HG02970 (cell line): ENCODE measurements around the gene EEF1AKMT3.
"Not testable (repeated sequence)": the region's sequence is repeated elsewhere in the genome, so short reads cannot be mapped to it uniquely, and the experiment has no call there.

Source experiments
- ATAC-seq: cut with Tn5 transposase; IDR thresholded peaks from one replicate; pipeline ENCODE4 v1.9.1; 2021; ENCODE audit warnings: mild to moderate bottlenecking, moderate library complexity, moderate number of reproducible peaks; ENCODE audit not compliant: unreplicated experiment, low FRiP score

EEF1AKMT3 gene

DNA sequence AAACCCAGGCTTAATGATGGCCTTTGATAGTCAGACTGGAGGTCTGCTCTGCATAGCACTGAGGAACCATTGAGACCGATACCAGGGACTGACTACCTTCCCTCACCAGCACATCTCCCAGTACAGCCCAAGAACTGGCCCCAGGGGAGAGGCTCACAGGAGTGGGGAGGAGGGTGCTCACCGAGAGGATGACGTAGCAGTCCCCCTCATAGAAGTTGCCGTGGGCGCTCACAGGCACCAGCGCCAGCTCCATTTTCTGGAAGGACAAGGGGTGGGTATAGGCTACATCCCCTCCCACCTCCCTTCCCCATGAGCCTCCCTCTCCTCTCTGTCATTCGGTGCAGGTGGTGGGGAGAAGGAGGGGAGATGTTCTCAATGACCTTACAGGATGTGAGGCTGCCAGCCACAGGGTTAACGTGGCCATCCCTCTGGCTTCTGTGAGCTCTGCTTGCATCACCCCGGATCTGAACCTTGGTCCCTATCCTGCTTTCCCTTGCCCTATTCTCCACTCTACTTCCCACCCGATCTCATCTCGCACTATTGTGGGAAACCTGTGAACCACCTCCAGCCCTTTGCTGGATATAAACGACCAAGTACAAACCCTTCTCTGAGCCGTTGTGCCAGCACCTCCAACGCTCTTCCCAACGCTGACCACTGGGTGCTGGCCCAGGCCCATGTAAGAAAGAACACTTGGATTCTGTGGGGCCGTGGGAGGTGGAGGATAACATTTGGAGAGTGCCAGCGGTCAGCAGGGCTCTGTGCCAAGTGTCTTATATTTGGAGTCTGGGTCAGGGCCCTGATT is 41.8 kb downstream of the EEF1AKMT3 start:
- ATAC-seq = no peak

DNA sequence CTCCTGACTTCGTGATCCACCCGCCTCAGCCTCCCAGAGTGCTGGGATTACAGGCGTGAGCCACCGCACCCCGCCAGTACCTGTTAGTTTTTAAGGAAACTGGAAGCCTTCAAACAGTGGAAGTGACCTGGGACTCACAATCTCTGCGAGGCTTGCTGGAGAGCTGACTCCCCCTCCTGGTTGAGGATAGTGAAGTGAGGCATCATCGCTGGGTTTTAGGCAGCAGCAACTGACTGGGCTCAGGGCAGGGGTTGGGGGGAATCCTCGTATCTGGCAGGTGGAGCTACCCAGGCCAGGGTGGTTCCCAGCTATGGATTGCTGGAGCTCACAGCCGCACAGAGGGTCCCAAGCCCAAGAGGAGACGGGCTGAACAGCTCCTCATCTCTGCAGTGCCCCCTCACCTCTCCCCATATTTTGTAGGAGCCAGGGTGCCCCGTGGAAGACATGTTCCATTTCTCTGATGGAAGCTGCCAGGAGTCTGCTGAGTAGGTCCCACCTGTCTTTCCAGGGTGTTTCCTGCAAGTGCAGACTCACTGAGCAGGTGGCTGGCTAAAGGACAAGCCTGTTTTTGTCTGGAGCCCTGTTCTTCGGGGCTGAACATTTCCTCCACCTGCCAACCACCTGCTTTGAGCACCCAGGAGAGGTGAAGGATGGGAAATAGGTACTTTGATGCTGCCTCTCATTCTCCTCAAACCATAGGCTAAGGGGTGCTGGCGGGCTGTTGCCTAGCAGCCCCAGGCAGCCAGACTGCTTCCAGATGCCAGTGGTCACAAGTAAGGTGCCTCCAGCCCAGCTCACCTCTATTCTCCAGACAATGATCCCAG is 43.0 kb downstream of the EEF1AKMT3 start:
- ATAC-seq = no peak

DNA sequence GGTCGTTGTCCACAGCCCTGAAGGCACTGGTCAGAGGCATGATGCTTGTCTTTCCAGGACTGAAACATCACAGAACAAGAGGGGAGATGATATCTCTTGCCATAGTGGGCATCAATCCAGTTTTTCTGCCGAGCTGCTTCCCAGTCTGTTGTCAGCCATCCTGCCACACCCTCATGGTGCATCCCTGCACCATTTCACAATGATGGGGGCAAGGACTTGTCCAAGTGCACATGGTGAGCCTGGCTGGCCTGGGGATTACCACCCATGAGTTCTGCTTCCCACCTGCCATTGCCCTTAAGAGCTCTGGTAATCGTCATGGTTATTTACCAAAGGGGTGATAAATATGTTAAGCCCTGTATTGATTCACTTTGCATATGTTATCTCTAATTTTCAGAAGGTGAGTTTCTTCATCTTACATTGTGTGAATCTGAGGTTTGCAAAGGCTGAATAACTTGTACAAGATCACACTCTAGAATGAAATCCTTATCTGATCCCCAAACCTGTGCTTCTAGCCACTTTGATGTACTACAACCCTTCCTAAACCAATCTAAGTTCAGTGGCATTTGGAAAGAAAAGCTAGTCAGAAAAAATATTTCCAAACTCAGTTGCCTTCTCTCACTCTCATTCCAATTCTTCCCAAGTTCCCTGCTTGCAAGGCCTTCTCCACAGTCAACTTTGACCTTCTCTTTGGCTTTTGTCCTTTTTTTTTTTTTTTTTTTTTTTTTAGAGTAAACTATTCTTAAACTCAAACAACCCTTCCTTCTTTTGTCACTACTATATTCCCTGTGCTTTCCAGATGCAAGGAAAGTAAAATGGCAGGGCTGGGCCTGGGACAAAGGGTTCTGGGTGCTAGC is 43.8 kb downstream of the EEF1AKMT3 start:
- no peak for ATAC-seq

DNA sequence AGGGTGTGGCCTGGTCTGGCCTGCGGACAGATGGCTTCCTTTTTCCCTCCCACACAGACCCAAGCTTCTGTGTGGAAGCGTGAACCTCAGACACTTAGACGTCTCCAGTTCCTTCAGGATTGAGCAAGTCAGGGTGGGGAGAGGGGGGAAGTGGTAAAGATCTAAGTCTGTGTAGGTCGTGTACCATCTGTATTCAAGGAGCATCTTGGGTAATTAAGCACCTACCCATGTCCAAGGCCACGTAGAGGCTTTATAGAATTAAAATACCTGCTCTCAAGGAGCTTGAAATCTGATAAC is 44.4 kb downstream of the EEF1AKMT3 start:
- no peak for ATAC-seq

GRCh38 chr12:57817261-57817989 is 45.0 kb downstream of the EEF1AKMT3 start:
- no peak for ATAC-seq

DNA sequence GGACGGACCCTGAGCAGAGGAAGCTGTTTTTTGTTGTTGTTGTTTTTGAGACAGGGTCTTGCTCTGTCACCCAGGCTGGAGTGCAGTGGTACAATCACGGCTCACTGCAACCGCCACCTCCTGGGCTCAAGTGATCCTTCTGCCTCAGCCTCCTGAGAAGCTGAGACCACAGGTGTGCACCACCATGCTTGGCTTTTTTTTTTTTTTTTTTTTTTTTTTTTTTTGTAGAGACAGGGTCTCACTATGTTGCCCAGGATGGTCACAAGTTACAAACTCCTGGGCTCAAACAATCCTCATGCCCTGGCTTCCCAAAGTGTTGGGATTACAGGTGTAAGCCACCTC is 45.5 kb downstream of the EEF1AKMT3 start:
- ATAC-seq = not testable (repeated sequence)

DNA sequence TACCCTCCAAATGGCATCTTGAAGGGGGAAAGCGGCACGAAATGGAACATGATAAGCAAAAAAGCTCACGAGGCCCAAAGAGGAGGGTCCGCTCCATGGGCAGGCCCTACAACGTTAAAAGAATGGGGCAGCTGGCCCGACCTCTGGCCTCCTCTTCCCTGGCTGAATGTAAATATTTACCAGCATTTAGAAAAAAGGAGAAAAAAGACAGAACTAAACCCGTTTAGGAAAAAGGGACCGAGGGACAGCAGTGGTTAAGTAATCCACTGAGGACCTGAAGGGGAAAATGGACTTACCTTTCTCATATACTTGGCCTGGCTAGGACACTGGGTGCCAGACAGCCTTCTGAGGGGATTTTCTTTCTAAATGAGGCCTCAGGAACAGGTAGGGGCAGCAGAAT is 47.7 kb downstream of the EEF1AKMT3 start:
- not testable (repeated sequence) for ATAC-seq

DNA sequence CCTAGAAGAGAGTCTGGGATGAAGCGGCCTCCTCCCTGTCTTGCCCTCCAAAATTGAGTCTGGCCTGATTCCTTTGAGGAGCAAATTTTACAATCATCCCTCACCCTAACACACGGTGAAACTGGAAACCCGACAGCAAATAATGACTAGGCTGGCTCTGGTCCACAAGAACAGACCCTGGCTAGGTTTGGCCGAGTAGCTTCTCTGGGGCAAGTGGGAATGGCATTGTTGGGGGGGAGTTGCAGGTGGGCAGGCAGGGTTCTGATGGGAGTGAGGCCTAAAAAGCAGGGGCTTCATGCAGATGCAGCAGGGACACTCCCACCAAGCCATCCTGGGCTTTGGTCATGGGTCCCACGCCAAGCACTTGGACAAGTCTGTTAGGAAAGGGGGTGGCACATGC is 48.6 kb downstream of the EEF1AKMT3 start:
- ATAC-seq = not testable (repeated sequence)

- no peak for ATAC-seq
These were observed 49.2 kb downstream of the EEF1AKMT3 start for GRCh38 chr12:57821474-57822214.

GRCh38 chr12:57822392-57823130 is 50.1 kb downstream of the EEF1AKMT3 start:
- no peak for ATAC-seq

- no peak for ATAC-seq
These were observed 50.9 kb downstream of the EEF1AKMT3 start for GRCh38 chr12:57823131-57823907.

DNA sequence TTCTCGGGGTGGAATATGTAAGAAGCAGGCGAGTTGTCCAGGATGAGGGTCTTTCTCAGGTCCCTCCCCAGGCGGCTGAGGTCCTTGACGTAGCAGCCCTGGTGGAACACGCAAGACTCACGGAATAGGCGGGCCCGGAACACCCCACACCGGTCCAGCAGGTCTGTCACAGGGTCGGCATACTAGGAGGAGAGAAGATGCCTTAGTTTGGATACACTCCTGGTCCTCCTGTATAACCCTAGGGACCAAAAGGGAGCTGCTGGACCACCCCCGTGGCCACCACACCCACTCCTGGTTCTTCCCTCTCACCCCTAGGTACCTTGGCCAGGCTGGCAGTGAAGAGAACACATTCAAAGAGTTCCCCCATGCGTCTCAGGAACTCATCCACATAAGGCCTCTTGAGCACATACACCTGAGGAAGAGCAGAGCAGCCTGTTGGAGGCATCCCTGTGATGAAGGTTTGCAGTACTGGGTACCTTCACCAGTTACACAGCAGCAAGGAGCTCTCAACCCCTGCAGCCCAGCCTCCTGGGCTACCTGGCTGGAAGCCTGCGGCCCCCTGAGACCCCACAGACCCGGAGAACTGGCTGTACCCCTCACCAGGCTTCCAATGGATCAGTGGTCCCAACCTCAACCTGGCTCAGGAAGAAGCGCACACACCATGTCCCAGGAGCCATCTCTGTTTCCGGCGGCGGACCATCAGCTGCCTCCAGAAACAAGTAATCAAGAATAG is 51.7 kb downstream of the EEF1AKMT3 start:
- ATAC-seq = no peak

- ATAC-seq = no peak
These were observed 53.0 kb downstream of the EEF1AKMT3 start for GRCh38 chr12:57825451-57825850.

DNA sequence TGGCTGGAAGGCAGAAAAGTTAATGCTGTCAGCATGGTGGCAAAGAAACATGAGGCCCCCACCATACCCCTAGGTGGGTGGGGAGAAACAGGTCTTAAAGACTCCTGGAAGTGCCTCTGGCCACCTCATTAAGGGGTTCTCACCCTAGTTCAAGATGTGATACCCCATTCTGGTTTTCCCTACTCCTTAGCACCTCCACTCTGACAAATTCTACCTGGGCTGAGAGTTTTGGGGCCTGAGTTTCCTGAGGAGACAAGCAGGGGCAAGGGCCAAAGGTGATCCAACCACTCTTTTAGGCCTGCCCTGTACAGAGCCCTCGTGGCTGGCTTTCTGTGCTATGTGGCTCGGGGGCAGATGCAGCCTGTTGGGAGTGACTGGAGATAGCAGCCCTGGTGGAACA is 54.0 kb downstream of the EEF1AKMT3 start:
- no peak for ATAC-seq

DNA sequence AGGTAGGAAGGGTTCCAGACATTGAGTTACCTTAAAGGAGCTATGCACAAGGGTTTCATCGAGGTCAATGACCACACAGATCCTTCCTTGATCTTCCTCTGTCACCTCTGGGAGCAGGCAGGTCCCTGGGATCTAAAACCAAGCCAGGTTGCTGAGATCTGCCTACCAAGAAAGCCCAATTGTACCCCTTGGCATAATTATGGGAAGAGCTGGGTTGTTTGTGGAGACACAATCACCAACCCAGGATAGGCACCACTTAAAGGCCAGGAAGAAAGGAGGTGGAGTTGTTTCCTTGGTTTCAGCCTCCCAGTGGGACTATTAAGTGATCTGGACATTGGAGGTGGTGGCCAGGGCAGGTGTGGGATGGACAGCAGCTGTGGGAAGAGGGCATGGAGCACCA is 54.6 kb downstream of the EEF1AKMT3 start:
- ATAC-seq = no peak

- no peak for ATAC-seq
These were observed 56.8 kb downstream of the EEF1AKMT3 start for GRCh38 chr12:57829025-57829777.

GRCh38 chr12:57830393-57830792 is 58.0 kb downstream of the EEF1AKMT3 start:
- ATAC-seq = no peak
